MM.1S (cell line): Measurements from ENCODE around the gene TBC1D16.

Source experiments
- CTCF ChIP-seq: fragments of 300-600 bp; sonication (generic); IDR thresholded peaks from 2 replicates; pipeline ENCODE4 v1.5.1; 2016; ENCODE audit warnings: antibody characterized with exemption, low read length, mixed read lengths
- EZH2phosphoT487 ChIP-seq: fragments of 300-600 bp; sonication (generic); IDR thresholded peaks from 2 replicates; pipeline ENCODE4 v1.6.1; 2018; ENCODE audit warnings: antibody characterized with exemption, low read length

- TF ChIP-seq CTCF (no peak), EZH2phosphoT487 (0 out of 2 replicates have a peak, but pooled peaks have one; percentile 34)
Observed at GRCh38 chr17:79977708-79978547, 57.7 kb downstream of the TBC1D16 start.
